NCI-H2196 (cell line): ENCODE measurements around the gene NATD1.
A peak's percentile ranks its signal among the peaks of the same experiment; 100 is the strongest.

ENCODE experiments used
- DNase-seq: peaks from one replicate; lab custom pipeline; 2025; ENCODE audit not compliant: unreplicated experiment; lab: John Stamatoyannopoulos, UW

NATD1 gene

DNA sequence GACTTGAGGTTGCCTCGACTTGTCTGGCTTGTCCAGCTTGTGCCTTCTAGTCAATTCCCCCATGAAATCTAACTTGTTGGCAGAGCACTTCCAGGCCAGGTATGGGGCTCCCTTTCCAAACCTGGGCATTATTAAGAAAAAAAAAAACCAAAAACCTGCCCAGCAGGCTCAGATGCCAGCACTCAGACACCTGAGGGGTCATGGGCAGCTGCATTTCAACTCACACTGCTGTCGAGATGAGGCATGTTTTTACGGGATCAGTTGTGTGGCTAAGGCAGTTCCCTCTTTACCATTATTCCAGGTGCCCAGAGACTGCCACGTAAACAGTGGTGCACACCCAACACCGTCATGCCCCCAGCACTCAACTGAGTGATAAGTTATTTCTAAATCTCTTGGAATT lies 57.1 kb downstream of the NATD1 start:
- no peak for DNase-seq

DNA sequence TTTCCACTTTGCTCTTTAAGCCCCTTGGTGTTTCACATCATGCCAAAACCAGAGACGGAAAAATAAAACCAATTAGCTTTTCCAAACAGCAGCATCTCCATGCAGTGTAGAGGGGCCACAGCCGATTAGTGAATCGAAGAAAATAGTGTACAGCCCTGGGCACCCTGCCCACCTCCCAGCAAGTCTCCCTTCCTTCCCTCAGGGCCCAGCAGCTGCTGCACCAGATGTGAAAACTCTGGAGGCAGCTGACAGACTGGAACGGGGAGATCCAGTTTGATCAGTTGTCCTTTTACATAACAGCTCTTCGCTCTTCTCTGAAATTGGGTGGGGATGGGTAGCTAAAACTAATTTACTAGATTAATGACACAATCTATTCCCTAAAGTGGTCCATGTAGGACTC lies 58.5 kb downstream of the NATD1 start:
- no peak for DNase-seq

DNA sequence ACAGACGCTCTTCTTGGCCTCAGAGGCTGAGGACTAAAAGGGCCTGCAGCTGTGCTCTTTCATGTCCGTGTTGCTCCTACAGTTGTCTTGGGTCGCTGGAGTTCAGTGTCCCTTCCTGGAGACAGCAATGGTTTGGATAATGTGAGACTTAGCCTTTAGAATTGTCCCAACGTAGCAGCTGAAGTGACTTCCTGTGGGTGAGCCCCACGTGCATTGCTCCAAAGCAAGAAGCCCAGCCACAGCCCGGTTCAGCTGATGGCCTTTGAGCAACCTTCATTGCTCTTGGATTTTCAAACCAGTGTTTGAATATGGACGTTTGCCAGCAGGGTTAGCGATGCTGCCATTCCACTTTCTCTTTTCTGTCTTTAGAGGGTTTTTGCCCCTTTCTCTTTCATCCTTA lies 59.0 kb downstream of the NATD1 start:
- DNase-seq, result peak; percentile 23

DNA sequence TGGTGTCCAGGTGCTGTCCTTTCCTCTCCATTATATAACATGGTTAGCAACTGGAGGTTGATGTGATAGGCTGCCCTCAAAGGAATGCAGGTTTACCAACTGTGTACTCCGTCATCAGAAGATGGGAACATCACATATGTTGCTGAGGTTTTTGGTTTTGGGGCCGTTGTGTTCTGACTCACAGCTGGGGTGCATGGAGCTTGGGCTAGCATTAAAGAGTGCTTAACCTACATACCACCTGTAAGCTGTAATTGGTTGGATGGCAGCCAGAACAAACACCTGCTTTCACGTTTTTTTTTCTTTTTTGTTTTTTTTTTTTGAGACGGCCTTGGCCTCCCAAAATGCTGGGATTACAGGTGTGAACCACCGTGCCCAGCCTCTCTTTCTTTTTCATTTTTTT lies 60.2 kb downstream of the NATD1 start:
- peak; percentile 48 for DNase-seq

DNA sequence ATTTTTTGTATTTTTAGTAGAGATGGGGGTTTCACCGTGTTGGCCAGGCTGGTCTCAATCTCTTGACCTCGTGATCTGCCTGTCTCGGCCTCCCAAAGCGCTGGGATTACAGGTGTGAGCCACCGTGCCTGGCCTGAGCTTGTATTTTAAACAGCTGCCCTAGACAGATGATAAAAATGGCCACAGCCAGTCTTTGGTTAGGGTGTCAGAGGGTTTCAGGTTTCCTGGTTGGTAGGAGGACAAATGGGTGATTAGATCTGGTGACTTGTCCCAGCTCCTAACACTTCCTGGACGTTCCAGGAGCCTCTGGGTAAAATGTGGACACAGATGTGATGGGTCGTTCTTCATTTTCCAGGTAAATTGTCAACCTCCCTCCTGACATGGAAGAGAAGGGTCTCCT lies 60.8 kb downstream of the NATD1 start:
- peak; percentile 32 for DNase-seq

DNA sequence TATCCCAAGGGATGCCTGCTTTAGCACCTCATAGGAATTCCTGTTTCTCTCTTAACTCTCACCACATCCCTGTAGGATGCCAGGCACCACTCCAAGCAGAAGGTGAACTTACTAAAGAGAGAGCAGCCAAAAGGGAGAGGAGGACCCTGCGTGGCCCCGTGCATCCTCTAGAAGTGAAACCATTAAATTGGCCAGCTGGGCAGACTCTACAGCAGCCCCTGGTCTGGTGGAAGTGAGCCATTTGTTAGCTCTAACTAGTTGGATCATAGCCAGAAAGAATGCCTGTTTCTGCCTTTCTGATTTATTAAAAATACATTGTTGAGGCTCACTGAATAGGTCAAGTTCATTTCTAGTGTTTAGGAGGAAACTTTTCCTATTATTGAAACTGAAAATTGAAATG lies 61.5 kb downstream of the NATD1 start:
- no peak for DNase-seq

DNA sequence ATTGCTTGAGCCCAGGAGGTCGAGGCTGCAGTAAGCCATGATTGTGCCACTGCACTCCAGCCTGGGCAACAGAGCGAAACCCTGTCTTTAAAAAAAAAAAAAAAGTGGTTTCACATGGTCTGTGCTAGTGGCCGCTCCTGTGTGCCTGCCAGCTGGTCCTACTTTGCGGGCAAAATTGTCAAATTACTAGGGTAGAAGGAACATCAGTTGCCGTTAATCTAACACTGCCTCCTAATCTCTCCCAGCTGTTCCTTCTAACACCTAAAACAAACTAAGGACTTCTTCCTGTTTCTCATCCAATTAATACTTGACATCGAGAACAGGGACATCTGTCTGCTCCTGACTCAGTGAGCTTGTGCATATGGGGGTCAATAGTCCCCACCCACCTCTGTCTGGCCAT lies 63.1 kb downstream of the NATD1 start:
- no peak for DNase-seq

DNA sequence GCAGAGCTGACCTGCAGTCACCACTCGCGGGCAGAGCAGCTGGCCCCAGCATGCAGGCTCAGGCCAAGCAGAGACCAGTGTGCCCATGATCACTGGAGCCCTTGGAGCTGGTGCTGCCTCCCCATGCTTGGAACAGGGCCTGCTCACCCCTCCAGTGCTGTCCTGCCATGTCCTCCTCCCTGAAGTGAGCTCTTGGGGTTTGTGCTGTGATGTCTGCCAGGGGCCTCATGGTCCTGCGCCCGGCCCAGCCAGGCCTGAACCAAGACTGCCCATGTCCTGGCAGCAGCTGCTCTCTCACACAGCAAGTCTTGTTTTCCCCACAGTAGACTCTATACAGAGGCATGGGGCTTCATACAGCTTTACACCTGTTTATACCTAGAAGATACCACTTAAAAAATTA lies 63.8 kb downstream of the NATD1 start:
- no peak for DNase-seq
